Measurements from ENCODE around the gene WDR18.

Gene WDR18

GRCh38 chr19:984165-984967 is at the start of gene WDR18:
Gene WDR18, plus strand, starts transcription at chr19:984345. Its CDS starts 9 bp downstream, at chr19:984354.
- H3K4me3 ChIP-seq (replicated peaks in 1 of 2; ENCODE audit: low read depth in 2 of 2, low read length in 2 of 2): peak within 1 kb of the TSS; percentile 100
- DNase-seq (ENCODE audit: low read depth in 2 of 2): peak; percentile 89 to 91
- TF ChIP-seq CTCF (IDR thresholded peaks at IDR 0.05; ENCODE audit: low read depth, low read length): no peak

GRCh38 chr19:934865-935479 is 49.2 kb upstream of the WDR18 start:
- TF ChIP-seq CTCF (IDR thresholded peaks at IDR 0.05; ENCODE audit: low read depth, low read length): peak; percentile 1
- peak; percentile 64 to 93 for DNase-seq (ENCODE audit: low read depth in 2 of 2)
- H3K4me3 ChIP-seq (replicated peaks in 1 of 2; ENCODE audit: low read depth in 2 of 2, low read length in 2 of 2): no peak overlapping the region

- TF ChIP-seq CTCF (IDR thresholded peaks at IDR 0.05; ENCODE audit: low read depth, low read length): no peak
- no peak for DNase-seq (ENCODE audit: low read depth in 2 of 2)
- H3K4me3 ChIP-seq (replicated peaks in 1 of 2; ENCODE audit: low read depth in 2 of 2, low read length in 2 of 2): no peak overlapping the region
Measured at GRCh38 chr19:936175-936546, 48.0 kb upstream of the WDR18 start.

- no peak overlapping the region for H3K4me3 ChIP-seq (replicated peaks in 1 of 2; ENCODE audit: low read depth in 2 of 2, low read length in 2 of 2)
- no peak for DNase-seq (ENCODE audit: low read depth in 2 of 2)
- TF ChIP-seq CTCF (IDR thresholded peaks at IDR 0.05; ENCODE audit: low read depth, low read length): no peak
Measured at GRCh38 chr19:937259-937694, 46.9 kb upstream of the WDR18 start.

GRCh38 chr19:938233-938923 is 45.8 kb upstream of the WDR18 start:
- H3K4me3 ChIP-seq (replicated peaks in 1 of 2; ENCODE audit: low read depth in 2 of 2, low read length in 2 of 2): no peak overlapping the region
- no peak for TF ChIP-seq CTCF (IDR thresholded peaks at IDR 0.05; ENCODE audit: low read depth, low read length)
- DNase-seq (ENCODE audit: low read depth in 2 of 2): no peak

GRCh38 chr19:939439-939838 is 44.7 kb upstream of the WDR18 start:
- TF ChIP-seq CTCF (IDR thresholded peaks at IDR 0.05; ENCODE audit: low read depth, low read length): no peak
- no peak for DNase-seq (ENCODE audit: low read depth in 2 of 2)
- H3K4me3 ChIP-seq (replicated peaks in 1 of 2; ENCODE audit: low read depth in 2 of 2, low read length in 2 of 2): no peak overlapping the region

All from cardiac fibroblast (primary cell).